ENCODE results near the gene FSD1.

- TF ChIP-seq CTCF (IDR thresholded peaks at IDR 0.05 in 8 of 11, conservative IDR thresholded peaks at IDR 0.05 in 3 of 11) (no peak), POLR2A (IDR thresholded peaks at IDR 0.05) (no peak)
Measured at GRCh38 chr19:4277191-4277696, 27.2 kb upstream of the FSD1 start.

Data from spleen (tissue), 7 donors.